HepG2 (cell line): ENCODE data around the gene TRMT6. TPM values are rescaled to one million over a fixed set of nuclear protein-coding genes. Genes with fewer than 3 reads are reported as not detected.

Experiments used
- ATAC-seq: fragments of 200-7000 bp; cut with Tn5 transposase; 3 replicates; pipeline ENCODE4 v1.9.1; 2020; ENCODE audit warnings: mild to moderate bottlenecking, moderate library complexity
- BruUV-seq: library from RNA; stranded (reverse); fragments of 400-500 nt; replicated peaks from 2 replicates; lab custom pipeline; 2021; lab: Mats Ljungman, UMichigan
- CTCF ChIA-PET: fragments of 300-600 bp; formaldehyde crosslinking; extraction: SDS; loops from one replicate; lab custom pipeline; 2021; ENCODE audit warnings: low total read pairs, inconsistent platforms, low intra/inter-chr PET ratio; lab: Yijun Ruan, JAX
- POLR2A ChIA-PET: fragments of 350-600 bp; sonication (Branson Sonifier 250); formaldehyde crosslinking; loops from one replicate; lab custom pipeline; 2020; ENCODE audit warnings: antibody characterized with exemption, inconsistent platforms; lab: Yijun Ruan, JAX
- DNase-seq: peaks from one replicate; pipeline ENCODE4 v3.0.0-alpha.2; 2015; ENCODE audit warnings: low spot score
- FAIRE-seq: peaks from 3 replicates; lab custom pipeline; 2011; peaks lifted over from hg19 to GRCh38; lab: Jason Lieb, UNC
- H2AFZ ChIP-seq: one replicate; pipeline ENCODE4 v1.6.1; 2011; ENCODE audit warnings: low read length, inconsistent platforms
- H3K27ac ChIP-seq: fragments of 300-600 bp; 3 replicates; pipeline ENCODE4 v1.8.0; 2011; ENCODE audit warnings: mixed run types, mild to moderate bottlenecking, mixed read lengths, low read length, inconsistent platforms; ENCODE audit not compliant: insufficient read depth; ENCODE audit errors: extremely low read length
- H3K27me3 ChIP-seq, 2 experiments: fragments of 200-600 bp in 1 of 2; 2 replicates in 1 of 2; 3 replicates in 1 of 2; pipeline versions ENCODE4 v1.6.0 to v1.8.0; 2011; ENCODE audit warnings: low read length in 2 of 2, mild to moderate bottlenecking in 2 of 2, moderate library complexity in 2 of 2, inconsistent platforms in 1 of 2; ENCODE audit not compliant: insufficient read depth in 2 of 2, control insufficient read depth in 1 of 2
- H3K36me3 ChIP-seq, 2 experiments: fragments of 200-600 bp in 1 of 2; replicated peaks in 1 of 2; 2 replicates in 1 of 2; 3 replicates in 1 of 2; pipeline versions ENCODE4 v1.5.1 to v1.8.0; 2011; ENCODE audit warnings: low read length in 2 of 2, inconsistent platforms in 1 of 2; ENCODE audit not compliant: insufficient read depth in 2 of 2, control insufficient read depth in 1 of 2
- H3K4me1 ChIP-seq: 2 replicates; pipeline ENCODE4 v1.5.1; 2012; ENCODE audit warnings: low read length, inconsistent platforms; ENCODE audit not compliant: insufficient read depth
- H3K4me2 ChIP-seq: 2 replicates; pipeline ENCODE4 v1.6.0; 2011; ENCODE audit warnings: low read depth, low read length, inconsistent platforms
- H3K4me3 ChIP-seq, 3 experiments: fragments of 200-600 bp in 1 of 3; sonication (generic), shearing (Covaris generic) in 1 of 3; replicated peaks in 1 of 3; 2 replicates each; pipeline ENCODE4 v1.5.1; 2011 to 2016; ENCODE audit warnings: low read length in 3 of 3, inconsistent platforms in 2 of 3, low read depth in 2 of 3, mild to moderate bottlenecking in 2 of 3, control low read depth in 1 of 3, mixed read lengths in 1 of 3; ENCODE audit not compliant: insufficient read depth in 1 of 3
- H3K79me2 ChIP-seq: one replicate; pipeline ENCODE4 v1.6.1; 2011; ENCODE audit warnings: low read length, inconsistent platforms; ENCODE audit not compliant: insufficient read depth
- H3K9ac ChIP-seq: 2 replicates; pipeline ENCODE4 v1.6.0; 2011; ENCODE audit warnings: mild to moderate bottlenecking, low read depth, low read length, inconsistent platforms; ENCODE audit not compliant: insufficient read depth
- H3K9me3 ChIP-seq: 2 replicates; pipeline ENCODE4 v1.5.1; 2012; ENCODE audit warnings: mild to moderate bottlenecking, low read length
- H4K20me1 ChIP-seq: 2 replicates; pipeline ENCODE4 v1.6.0; 2011; ENCODE audit warnings: inconsistent platforms, mild to moderate bottlenecking, low read length, moderate library complexity; ENCODE audit not compliant: insufficient read depth
- CSRNP1 ChIP-seq: sonication (generic); formaldehyde crosslinking; IDR thresholded peaks from 2 replicates; pipeline ENCODE4 v1.8.1; 2023; ENCODE audit warnings: mild to moderate bottlenecking, missing genetic modification reagents
- MYC ChIP-seq: sonication (generic); formaldehyde crosslinking; IDR thresholded peaks from 2 replicates; pipeline ENCODE4 v1.9.0; 2021; ENCODE audit warnings: missing genetic modification reagents, borderline replicate concordance
- PAF1 ChIP-seq: IDR thresholded peaks from 2 replicates; pipeline ENCODE4 v1.6.1; 2016; ENCODE audit warnings: missing genetic modification reagents, missing compliant biosample characterization
- SIN3A ChIP-seq: IDR thresholded peaks from 2 replicates; pipeline ENCODE4 v1.6.1; 2011; ENCODE audit warnings: low read depth, mild to moderate bottlenecking, control low read depth, low read length, borderline replicate concordance
- SOX6 ChIP-seq, 2 experiments: fragments of 450-650 bp in 1 of 2; sonication (generic) in 1 of 2; formaldehyde crosslinking in 1 of 2; IDR thresholded peaks; 2 replicates each; pipeline versions ENCODE4 v1.4.0 to v1.6.1; 2017 to 2020; ENCODE audit warnings: antibody characterized with exemption in 1 of 2, mild to moderate bottlenecking in 1 of 2, missing genetic modification reagents in 1 of 2
- THAP9 ChIP-seq: sonication (generic); formaldehyde crosslinking; IDR thresholded peaks from 2 replicates; pipeline ENCODE4; 2020; ENCODE audit warnings: missing genetic modification reagents, mild to moderate bottlenecking, borderline replicate concordance
- TSC22D2 ChIP-seq: sonication (generic); formaldehyde crosslinking; IDR thresholded peaks from 2 replicates; pipeline ENCODE4 v1.5.1; 2020; ENCODE audit warnings: missing genetic modification reagents, mild to moderate bottlenecking, borderline replicate concordance
- ZMYM3 ChIP-seq: sonication (generic); formaldehyde crosslinking; IDR thresholded peaks from 2 replicates; pipeline ENCODE4 v1.5.1; 2020; ENCODE audit warnings: mild to moderate bottlenecking, missing genetic modification reagents
- ZNF24 ChIP-seq: fragments of 450-650 bp; IDR thresholded peaks from 2 replicates; pipeline ENCODE4 v1.6.1; 2017; ENCODE audit warnings: antibody characterized with exemption, mild to moderate bottlenecking
- ZNF746 ChIP-seq: sonication (generic); formaldehyde crosslinking; IDR thresholded peaks from 2 replicates; pipeline ENCODE4 v1.8.0; 2022; ENCODE audit warnings: mild to moderate bottlenecking, missing genetic modification reagents
- WGBS: methylation state at CpG from one replicate; pipeline ENCODE4 v1.1.6; 2017; ENCODE audit warnings: low lambda C conversion rate; 5-methylcytosine and 5-hydroxymethylcytosine counted together
- in situ Hi-C: cut with HindIII; loops from 2 replicates; pipeline ENCODE4 v1.10.0; 2017; ENCODE audit warnings: low pct_unique_long_range_greater_than_20kb; ENCODE audit not compliant: extremely low pct_ligation_motif_present
- intact Hi-C: fragments of 100-400 bp; cut with micrococcal nuclease; formaldehyde crosslinking; loops from one replicate; pipeline ENCODE4 v1.10.0; 2022; ENCODE audit not compliant: unreplicated experiment
- polyA plus RNA-seq, 8 experiments: library from polyadenylated mRNA; depleted of rRNA in 3 of 8; stranded (reverse) in 7 of 8; unstranded in 1 of 8; fragments of >200 nt; fragmentation: Illumina TruSeq in 4 of 8; extraction: Trizol in 4 of 8; gene quantifications; 2 replicates each; pipeline versions ENCODE4 v1.2.1 to v1.2.3, GENCODE V29; 2011 to 2016; ENCODE audit warnings: low read depth in 4 of 8, missing spikeins in 1 of 8, mixed read lengths in 1 of 8; ENCODE audit not compliant: insufficient read depth in 1 of 8
- total RNA-seq, 5 experiments: library from RNA; depleted of rRNA; stranded (reverse); fragments of >200 nt; fragmentation: Illumina TruSeq; extraction: Trizol; gene quantifications; 2 replicates each; pipeline ENCODE4 v1.2.3, GENCODE V29; 2016; ENCODE audit warnings: low read depth in 1 of 5
- TF ChIP-seq, protein P1 (sequence below): IDR thresholded peaks from 2 replicates; pipeline ENCODE4 v1.6.1; 2016; ENCODE audit warnings: mild to moderate bottlenecking
- TF ChIP-seq, protein P2 (sequence below): sonication (generic); formaldehyde crosslinking; IDR thresholded peaks from 2 replicates; pipeline ENCODE4 v1.4.0; 2020; ENCODE audit warnings: missing genetic modification reagents

The TRMT6 gene
- total and polyA plus RNA-seq, 2 of the 13 experiments (the other 11 are each of a cell fraction or from before 2014, with no cell fraction given): 10.5 to 37.8 TPM

- Histone ChIP-seq H3K4me3 (no peak overlapping the region), H3K27ac (no peak overlapping the region), H3K36me3 (peaks cover 10 to 57% of the 10 kb centered on the region in 2 experiments), H3K9me3 (no peaks in the 10 kb centered on the region), H3K9ac (no peak overlapping the region), H3K27me3 (no peaks in the 10 kb centered on the region), H2AFZ (no peak overlapping the region), H4K20me1 (no peaks in the 10 kb centered on the region), H3K4me2 (no peak overlapping the region), H3K4me1 (no peaks in the 10 kb centered on the region), H3K79me2 (no peaks in the 10 kb centered on the region)
- no peak for DNase-seq
- 98% methylated on average over 2 of the region's 2 CpGs for WGBS
- TF ChIP-seq PAF1 (CRISPR knock-in tag) (no peak), TSC22D2 (CRISPR knock-in tag) (no peak), MYC (CRISPR knock-in tag) (no peak), SOX6 (IDR thresholded peaks at IDR 0.05) (no peak), SOX6 (CRISPR knock-in tag; IDR thresholded peaks at IDR 0.05) (no peak), ZNF746 (CRISPR knock-in tag) (no peak), CSRNP1 (no peak), THAP9 (no peak), ZMYM3 (CRISPR knock-in tag) (no peak), SIN3A (no peak), ZNF24 (no peak)
- TF ChIP-seq, protein P1, sequence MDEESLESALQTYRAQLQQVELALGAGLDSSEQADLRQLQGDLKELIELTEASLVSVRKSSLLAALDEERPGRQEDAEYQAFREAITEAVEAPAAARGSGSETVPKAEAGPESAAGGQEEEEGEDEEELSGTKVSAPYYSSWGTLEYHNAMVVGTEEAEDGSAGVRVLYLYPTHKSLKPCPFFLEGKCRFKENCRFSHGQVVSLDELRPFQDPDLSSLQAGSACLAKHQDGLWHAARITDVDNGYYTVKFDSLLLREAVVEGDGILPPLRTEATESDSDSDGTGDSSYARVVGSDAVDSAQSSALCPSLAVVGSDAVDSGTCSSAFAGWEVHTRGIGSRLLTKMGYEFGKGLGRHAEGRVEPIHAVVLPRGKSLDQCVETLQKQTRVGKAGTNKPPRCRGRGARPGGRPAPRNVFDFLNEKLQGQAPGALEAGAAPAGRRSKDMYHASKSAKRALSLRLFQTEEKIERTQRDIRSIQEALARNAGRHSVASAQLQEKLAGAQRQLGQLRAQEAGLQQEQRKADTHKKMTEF (CRISPR knock-in tag): no peak
- TF ChIP-seq, protein P2, sequence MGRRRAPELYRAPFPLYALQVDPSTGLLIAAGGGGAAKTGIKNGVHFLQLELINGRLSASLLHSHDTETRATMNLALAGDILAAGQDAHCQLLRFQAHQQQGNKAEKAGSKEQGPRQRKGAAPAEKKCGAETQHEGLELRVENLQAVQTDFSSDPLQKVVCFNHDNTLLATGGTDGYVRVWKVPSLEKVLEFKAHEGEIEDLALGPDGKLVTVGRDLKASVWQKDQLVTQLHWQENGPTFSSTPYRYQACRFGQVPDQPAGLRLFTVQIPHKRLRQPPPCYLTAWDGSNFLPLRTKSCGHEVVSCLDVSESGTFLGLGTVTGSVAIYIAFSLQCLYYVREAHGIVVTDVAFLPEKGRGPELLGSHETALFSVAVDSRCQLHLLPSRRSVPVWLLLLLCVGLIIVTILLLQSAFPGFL (CRISPR knock-in tag): no peak
- ATAC-seq: no peak; the same call in 2 of the 3 replicates
- in situ Hi-C loops: no loop called here
- intact Hi-C loops: no loop called here
- ChIA-PET POLR2A (no interaction called here), CTCF (no interaction called here)
- BruUV-seq: no TSS peak
- no peak for FAIRE-seq
Observed at GRCh38 chr20:5973172-5973571, 22.8 kb upstream of the TRMT6 start.
